ENCODE measurements around the gene NPPB. TPM values are rescaled to one million over a fixed set of nuclear protein-coding genes. Genes with fewer than 3 reads are reported as not detected.

The NPPB gene
- polyA plus RNA-seq, 1 donor (not counting 4 experiments of a cell fraction or from before 2014, with no cell fraction given) = not detected

- Histone ChIP-seq H3K4me3 (ENCODE audit: control insufficient read depth in 2 of 3, extremely low read depth in 1 of 3, insufficient read depth in 2 of 3, low read depth in 1 of 3, low read length in 3 of 3) (no peak overlapping the region), H3K9me1 (ENCODE audit: control insufficient read depth, extremely low read depth, insufficient read depth, low read length) (no peaks in the 10 kb centered on the region), H3K4me1 (ENCODE audit: control insufficient read depth, extremely low read depth, insufficient read depth, low read length) (no peaks in the 10 kb centered on the region), H3K9ac (ENCODE audit: control insufficient read depth, extremely low read depth, insufficient read depth, low read length) (no peak overlapping the region), H4K20me1 (ENCODE audit: control insufficient read depth, extremely low read depth, insufficient read depth, low read length) (no peaks in the 10 kb centered on the region), H3K27ac (ENCODE audit: control insufficient read depth, insufficient read depth, low read length) (no peak overlapping the region), H3K9me3 (ENCODE audit: control insufficient read depth, low read depth, low read length) (no peaks in the 10 kb centered on the region), H3K36me3 (ENCODE audit: control insufficient read depth in 2 of 2, extremely low read depth in 1 of 2, insufficient read depth in 2 of 2, low read length in 2 of 2) (no peaks in the 10 kb centered on the region), H3K4me2 (ENCODE audit: control insufficient read depth, extremely low read depth, insufficient read depth, low read depth, low read length) (no peak overlapping the region), H3K27me3 (ENCODE audit: control insufficient read depth, extremely low read depth, insufficient read depth, low read length) (peaks cover 52% of the 10 kb centered on the region), H3K79me2 (ENCODE audit: control insufficient read depth, insufficient read depth, low read length) (no peaks in the 10 kb centered on the region), H2AFZ (ENCODE audit: control insufficient read depth, low read length) (no peak overlapping the region)
- DNase-seq (ENCODE audit: low read depth, low spot score) (no peak), FAIRE-seq (no peak)
- dilution Hi-C loops (cut with MboI; ENCODE audit: extremely low pct_ligation_motif_present, low sequenced_read_pairs) = no loop called here
- no peak for TF ChIP-seq CTCF (optimal IDR thresholded peaks at IDR 0.05 in 1 of 3, IDR thresholded peaks at IDR 0.05 in 1 of 3, conservative IDR thresholded peaks at IDR 0.05 in 1 of 3; ENCODE audit: extremely low read depth in 1 of 3, insufficient read depth in 2 of 3, low read length in 3 of 3)
- no peak for TF ChIP-seq EZH2 (IDR thresholded peaks at IDR 0.05; ENCODE audit: low read length)
Measured at GRCh38 chr1:11857164-11857851, 1.4 kb downstream of the NPPB start.

- H3K9ac ChIP-seq (ENCODE audit: control insufficient read depth, extremely low read depth, insufficient read depth, low read length) = no peak overlapping the region
- no peaks in the 10 kb centered on the region for H3K9me1 ChIP-seq (ENCODE audit: control insufficient read depth, extremely low read depth, insufficient read depth, low read length)
- no peak overlapping the region for H2AFZ ChIP-seq (ENCODE audit: control insufficient read depth, low read length)
- no peaks in the 10 kb centered on the region for H3K36me3 ChIP-seq (ENCODE audit: control insufficient read depth in 2 of 2, extremely low read depth in 1 of 2, insufficient read depth in 2 of 2, low read length in 2 of 2)
- H3K79me2 ChIP-seq (ENCODE audit: control insufficient read depth, insufficient read depth, low read length) = no peaks in the 10 kb centered on the region
- no peaks in the 10 kb centered on the region for H3K9me3 ChIP-seq (ENCODE audit: control insufficient read depth, low read depth, low read length)
- H4K20me1 ChIP-seq (ENCODE audit: control insufficient read depth, extremely low read depth, insufficient read depth, low read length) = no peaks in the 10 kb centered on the region
- H3K4me1 ChIP-seq (ENCODE audit: control insufficient read depth, extremely low read depth, insufficient read depth, low read length) = no peaks in the 10 kb centered on the region
- H3K27me3 ChIP-seq (ENCODE audit: control insufficient read depth, extremely low read depth, insufficient read depth, low read length) = peaks cover 49% of the 10 kb centered on the region
- no peak overlapping the region for H3K27ac ChIP-seq (ENCODE audit: control insufficient read depth, insufficient read depth, low read length)
- DNase-seq (ENCODE audit: low read depth, low spot score) (no peak), FAIRE-seq (no peak)
- TF ChIP-seq EZH2 (IDR thresholded peaks at IDR 0.05; ENCODE audit: low read length) = no peak
- dilution Hi-C loops (cut with MboI; ENCODE audit: extremely low pct_ligation_motif_present, low sequenced_read_pairs) = no loop called here
- no peak overlapping the region for H3K4me2 ChIP-seq (ENCODE audit: control insufficient read depth, extremely low read depth, insufficient read depth, low read depth, low read length)
- H3K4me3 ChIP-seq (ENCODE audit: control insufficient read depth in 2 of 3, extremely low read depth in 1 of 3, insufficient read depth in 2 of 3, low read depth in 1 of 3, low read length in 3 of 3) = no peak overlapping the region
Measured at GRCh38 chr1:11856698-11857097, 2.0 kb downstream of the NPPB start.

GRCh38 chr1:11855430-11855829, 3.3 kb downstream of the NPPB start:
- DNase-seq (ENCODE audit: low read depth, low spot score) = no peak
- no peaks in the 10 kb centered on the region for H3K4me1 ChIP-seq (ENCODE audit: control insufficient read depth, extremely low read depth, insufficient read depth, low read length)
- H3K4me3 ChIP-seq (ENCODE audit: control insufficient read depth in 2 of 3, extremely low read depth in 1 of 3, insufficient read depth in 2 of 3, low read depth in 1 of 3, low read length in 3 of 3) = no peak overlapping the region
- H3K27ac ChIP-seq (ENCODE audit: control insufficient read depth, insufficient read depth, low read length) = no peak overlapping the region
- no peak overlapping the region for H2AFZ ChIP-seq (ENCODE audit: control insufficient read depth, low read length)
- H3K79me2 ChIP-seq (ENCODE audit: control insufficient read depth, insufficient read depth, low read length) = no peaks in the 10 kb centered on the region
- H3K9me1 ChIP-seq (ENCODE audit: control insufficient read depth, extremely low read depth, insufficient read depth, low read length) = no peaks in the 10 kb centered on the region
- dilution Hi-C loops (cut with MboI; ENCODE audit: extremely low pct_ligation_motif_present, low sequenced_read_pairs) = no loop called here
- no peaks in the 10 kb centered on the region for H3K9me3 ChIP-seq (ENCODE audit: control insufficient read depth, low read depth, low read length)
- no peaks in the 10 kb centered on the region for H3K36me3 ChIP-seq (ENCODE audit: control insufficient read depth in 2 of 2, extremely low read depth in 1 of 2, insufficient read depth in 2 of 2, low read length in 2 of 2)
- H3K9ac ChIP-seq (ENCODE audit: control insufficient read depth, extremely low read depth, insufficient read depth, low read length) = no peak overlapping the region
- H3K4me2 ChIP-seq (ENCODE audit: control insufficient read depth, extremely low read depth, insufficient read depth, low read depth, low read length) = no peak overlapping the region
- no peaks in the 10 kb centered on the region for H4K20me1 ChIP-seq (ENCODE audit: control insufficient read depth, extremely low read depth, insufficient read depth, low read length)
- TF ChIP-seq EZH2 (IDR thresholded peaks at IDR 0.05; ENCODE audit: low read length) = no peak
- no peak for FAIRE-seq
- H3K27me3 ChIP-seq (ENCODE audit: control insufficient read depth, extremely low read depth, insufficient read depth, low read length) = peaks cover 42% of the 10 kb centered on the region

All from keratinocyte (primary cell).